ENCODE results near the gene SHROOM3.

The SHROOM3 gene

GRCh38 chr4:76634220-76634619 is 199.2 kb downstream of the SHROOM3 start:
- Histone ChIP-seq H3K27me3 (ENCODE audit: control insufficient read depth, insufficient read depth, low read length) (no peaks in the 10 kb centered on the region), H3K4me3 (ENCODE audit: low read length) (no peak overlapping the region), H3K9me3 (ENCODE audit: control insufficient read depth, low read length) (no peaks in the 10 kb centered on the region), H3K36me3 (ENCODE audit: control insufficient read depth, insufficient read depth, low read length) (no peaks in the 10 kb centered on the region), H3K4me1 (ENCODE audit: control insufficient read depth, insufficient read depth, low read length) (no peaks in the 10 kb centered on the region), H3K9ac (ENCODE audit: low read length) (no peak overlapping the region)

GRCh38 chr4:76637712-76638361 is 202.8 kb downstream of the SHROOM3 start:
- Histone ChIP-seq H3K9ac (ENCODE audit: low read length) (no peak overlapping the region), H3K4me1 (ENCODE audit: control insufficient read depth, insufficient read depth, low read length) (peaks cover 20% of the 10 kb centered on the region)

GRCh38 chr4:76639288-76639687 is 204.3 kb downstream of the SHROOM3 start:
- H3K4me3 ChIP-seq (ENCODE audit: low read length) = no peak overlapping the region
- peaks cover 20% of the 10 kb centered on the region for H3K4me1 ChIP-seq (ENCODE audit: control insufficient read depth, insufficient read depth, low read length)
- no peak overlapping the region for H3K9ac ChIP-seq (ENCODE audit: low read length)
- H3K36me3 ChIP-seq (ENCODE audit: control insufficient read depth, insufficient read depth, low read length) = no peaks in the 10 kb centered on the region
- no peaks in the 10 kb centered on the region for H3K9me3 ChIP-seq (ENCODE audit: control insufficient read depth, low read length)
- no peaks in the 10 kb centered on the region for H3K27me3 ChIP-seq (ENCODE audit: control insufficient read depth, insufficient read depth, low read length)

More at GRCh38 chr4:76637712-76638361, 202.8 kb downstream of the SHROOM3 start:
- H3K36me3 ChIP-seq (ENCODE audit: control insufficient read depth, insufficient read depth, low read length) = no peaks in the 10 kb centered on the region
- H3K27me3 ChIP-seq (ENCODE audit: control insufficient read depth, insufficient read depth, low read length) = no peaks in the 10 kb centered on the region
- no peak overlapping the region for H3K4me3 ChIP-seq (ENCODE audit: low read length)
- H3K9me3 ChIP-seq (ENCODE audit: control insufficient read depth, low read length) = no peaks in the 10 kb centered on the region

- no peak overlapping the region for H3K4me3 ChIP-seq (ENCODE audit: low read length)
- peaks cover 27% of the 10 kb centered on the region for H3K4me1 ChIP-seq (ENCODE audit: control insufficient read depth, insufficient read depth, low read length)
- no peaks in the 10 kb centered on the region for H3K9me3 ChIP-seq (ENCODE audit: control insufficient read depth, low read length)
- no peaks in the 10 kb centered on the region for H3K27me3 ChIP-seq (ENCODE audit: control insufficient read depth, insufficient read depth, low read length)
- no peak overlapping the region for H3K9ac ChIP-seq (ENCODE audit: low read length)
- H3K36me3 ChIP-seq (ENCODE audit: control insufficient read depth, insufficient read depth, low read length) = no peaks in the 10 kb centered on the region
These were observed 205.4 kb downstream of the SHROOM3 start for GRCh38 chr4:76640353-76640910.

GRCh38 chr4:76641351-76641750 is 206.3 kb downstream of the SHROOM3 start:
- no peaks in the 10 kb centered on the region for H3K27me3 ChIP-seq (ENCODE audit: control insufficient read depth, insufficient read depth, low read length)
- peaks cover 27% of the 10 kb centered on the region for H3K4me1 ChIP-seq (ENCODE audit: control insufficient read depth, insufficient read depth, low read length)
- no peaks in the 10 kb centered on the region for H3K36me3 ChIP-seq (ENCODE audit: control insufficient read depth, insufficient read depth, low read length)
- no peak overlapping the region for H3K4me3 ChIP-seq (ENCODE audit: low read length)
- H3K9ac ChIP-seq (ENCODE audit: low read length) = no peak overlapping the region
- H3K9me3 ChIP-seq (ENCODE audit: control insufficient read depth, low read length) = no peaks in the 10 kb centered on the region

GRCh38 chr4:76641758-76642157 is 206.7 kb downstream of the SHROOM3 start:
- H3K4me1 ChIP-seq (ENCODE audit: control insufficient read depth, insufficient read depth, low read length) = peaks cover 27% of the 10 kb centered on the region
- H3K27me3 ChIP-seq (ENCODE audit: control insufficient read depth, insufficient read depth, low read length) = no peaks in the 10 kb centered on the region
- no peaks in the 10 kb centered on the region for H3K36me3 ChIP-seq (ENCODE audit: control insufficient read depth, insufficient read depth, low read length)
- H3K9me3 ChIP-seq (ENCODE audit: control insufficient read depth, low read length) = no peaks in the 10 kb centered on the region
- H3K4me3 ChIP-seq (ENCODE audit: low read length) = no peak overlapping the region
- no peak overlapping the region for H3K9ac ChIP-seq (ENCODE audit: low read length)

- Histone ChIP-seq H3K4me1 (ENCODE audit: control insufficient read depth, insufficient read depth, low read length) (peaks cover 27% of the 10 kb centered on the region), H3K4me3 (ENCODE audit: low read length) (no peak overlapping the region), H3K9ac (ENCODE audit: low read length) (no peak overlapping the region), H3K27me3 (ENCODE audit: control insufficient read depth, insufficient read depth, low read length) (no peaks in the 10 kb centered on the region), H3K9me3 (ENCODE audit: control insufficient read depth, low read length) (no peaks in the 10 kb centered on the region), H3K36me3 (ENCODE audit: control insufficient read depth, insufficient read depth, low read length) (no peaks in the 10 kb centered on the region)
These were observed 209.9 kb downstream of the SHROOM3 start for GRCh38 chr4:76644831-76645485.

GRCh38 chr4:76649086-76649485 is 214.1 kb downstream of the SHROOM3 start:
- H3K9ac ChIP-seq (ENCODE audit: low read length) = no peak overlapping the region
- H3K4me1 ChIP-seq (ENCODE audit: control insufficient read depth, insufficient read depth, low read length) = peaks cover 7% of the 10 kb centered on the region
- H3K4me3 ChIP-seq (ENCODE audit: low read length) = no peak overlapping the region
- no peaks in the 10 kb centered on the region for H3K9me3 ChIP-seq (ENCODE audit: control insufficient read depth, low read length)
- H3K36me3 ChIP-seq (ENCODE audit: control insufficient read depth, insufficient read depth, low read length) = no peaks in the 10 kb centered on the region
- no peaks in the 10 kb centered on the region for H3K27me3 ChIP-seq (ENCODE audit: control insufficient read depth, insufficient read depth, low read length)

GRCh38 chr4:76651616-76652015 is 216.6 kb downstream of the SHROOM3 start:
- Histone ChIP-seq H3K4me1 (ENCODE audit: control insufficient read depth, insufficient read depth, low read length) (peaks cover 7% of the 10 kb centered on the region), H3K4me3 (ENCODE audit: low read length) (no peak overlapping the region), H3K9ac (ENCODE audit: low read length) (no peak overlapping the region), H3K36me3 (ENCODE audit: control insufficient read depth, insufficient read depth, low read length) (no peaks in the 10 kb centered on the region), H3K27me3 (ENCODE audit: control insufficient read depth, insufficient read depth, low read length) (no peaks in the 10 kb centered on the region), H3K9me3 (ENCODE audit: control insufficient read depth, low read length) (no peaks in the 10 kb centered on the region)

GRCh38 chr4:76652389-76652788 is 217.4 kb downstream of the SHROOM3 start:
- no peak overlapping the region for H3K4me3 ChIP-seq (ENCODE audit: low read length)
- H3K9ac ChIP-seq (ENCODE audit: low read length) = no peak overlapping the region
- H3K27me3 ChIP-seq (ENCODE audit: control insufficient read depth, insufficient read depth, low read length) = no peaks in the 10 kb centered on the region
- no peaks in the 10 kb centered on the region for H3K36me3 ChIP-seq (ENCODE audit: control insufficient read depth, insufficient read depth, low read length)
- no peaks in the 10 kb centered on the region for H3K9me3 ChIP-seq (ENCODE audit: control insufficient read depth, low read length)
- H3K4me1 ChIP-seq (ENCODE audit: control insufficient read depth, insufficient read depth, low read length) = peaks cover 7% of the 10 kb centered on the region

GRCh38 chr4:76654084-76654483 is 219.1 kb downstream of the SHROOM3 start:
- H3K4me1 ChIP-seq (ENCODE audit: control insufficient read depth, insufficient read depth, low read length) = peaks cover 16% of the 10 kb centered on the region
- H3K27me3 ChIP-seq (ENCODE audit: control insufficient read depth, insufficient read depth, low read length) = no peaks in the 10 kb centered on the region
- H3K4me3 ChIP-seq (ENCODE audit: low read length) = no peak overlapping the region
- no peak overlapping the region for H3K9ac ChIP-seq (ENCODE audit: low read length)
- H3K36me3 ChIP-seq (ENCODE audit: control insufficient read depth, insufficient read depth, low read length) = no peaks in the 10 kb centered on the region
- no peaks in the 10 kb centered on the region for H3K9me3 ChIP-seq (ENCODE audit: control insufficient read depth, low read length)

- Histone ChIP-seq H3K36me3 (ENCODE audit: control insufficient read depth, insufficient read depth, low read length) (no peaks in the 10 kb centered on the region), H3K9me3 (ENCODE audit: control insufficient read depth, low read length) (no peaks in the 10 kb centered on the region), H3K9ac (ENCODE audit: low read length) (no peak overlapping the region), H3K4me3 (ENCODE audit: low read length) (no peak overlapping the region), H3K4me1 (ENCODE audit: control insufficient read depth, insufficient read depth, low read length) (peaks cover 18% of the 10 kb centered on the region), H3K27me3 (ENCODE audit: control insufficient read depth, insufficient read depth, low read length) (no peaks in the 10 kb centered on the region)
These were observed 219.8 kb downstream of the SHROOM3 start for GRCh38 chr4:76654791-76655190.
